Type B pancreatic cell (in vitro differentiated cells): ENCODE results near the gene OR5B17. TPM values are rescaled to one million over a fixed set of nuclear protein-coding genes. Genes with fewer than 3 reads are reported as not detected.

Source experiments
- DNase-seq: peaks from one replicate; pipeline ENCODE4 v3.0.0; 2021; ENCODE audit warnings: mixed read lengths; ENCODE audit not compliant: unreplicated experiment; ENCODE audit errors: extremely low spot score
- H3K27ac Mint-ChIP-seq: 2 replicates; pipeline ENCODE4 v1.8.0; 2021; ENCODE audit warnings: mild to moderate bottlenecking, mixed read lengths
- H3K27me3 Mint-ChIP-seq: 2 replicates; pipeline ENCODE4 v1.8.0; 2021; ENCODE audit warnings: mixed read lengths
- H3K36me3 Mint-ChIP-seq: 2 replicates; pipeline ENCODE4 v1.8.0; 2021; ENCODE audit warnings: mixed read lengths
- H3K4me1 Mint-ChIP-seq: one replicate; pipeline ENCODE4 v1.8.0; 2021; ENCODE audit warnings: mixed read lengths; ENCODE audit not compliant: unreplicated experiment
- H3K4me3 Mint-ChIP-seq: 2 replicates; pipeline ENCODE4 v1.8.0; 2021; ENCODE audit warnings: mild to moderate bottlenecking, mixed read lengths
- H3K9me3 Mint-ChIP-seq: 2 replicates; pipeline ENCODE4 v1.8.0; 2021; ENCODE audit warnings: mixed read lengths
- CTCF ChIP-seq: fragments of 200-600 bp; sonication (generic); conservative IDR thresholded peaks from 2 replicates; pipeline ENCODE4 v1.5.0; 2021; ENCODE audit warnings: antibody characterized with exemption, mild to moderate bottlenecking
- total RNA-seq: library from RNA; stranded (reverse); gene quantifications from 2 replicates; pipeline ENCODE4 v1.2.1, GENCODE V29; 2021; ENCODE audit warnings: low replicate concordance

The OR5B17 gene
- total RNA-seq, 1 donor from 2014 or later, result not detected

- DNase-seq, result no peak
- no peaks in the 10 kb centered on the region for H3K9me3 Mint-ChIP-seq
- no peak for TF ChIP-seq CTCF
- H3K27ac Mint-ChIP-seq, result no peak overlapping the region
- H3K27me3 Mint-ChIP-seq, result no peaks in the 10 kb centered on the region
- no peaks in the 10 kb centered on the region for H3K36me3 Mint-ChIP-seq
- H3K4me1 Mint-ChIP-seq, result no peaks in the 10 kb centered on the region
- no peak overlapping the region for H3K4me3 Mint-ChIP-seq
These were observed 33.0 kb upstream of the OR5B17 start for GRCh38 chr11:58391879-58392278.

DNA sequence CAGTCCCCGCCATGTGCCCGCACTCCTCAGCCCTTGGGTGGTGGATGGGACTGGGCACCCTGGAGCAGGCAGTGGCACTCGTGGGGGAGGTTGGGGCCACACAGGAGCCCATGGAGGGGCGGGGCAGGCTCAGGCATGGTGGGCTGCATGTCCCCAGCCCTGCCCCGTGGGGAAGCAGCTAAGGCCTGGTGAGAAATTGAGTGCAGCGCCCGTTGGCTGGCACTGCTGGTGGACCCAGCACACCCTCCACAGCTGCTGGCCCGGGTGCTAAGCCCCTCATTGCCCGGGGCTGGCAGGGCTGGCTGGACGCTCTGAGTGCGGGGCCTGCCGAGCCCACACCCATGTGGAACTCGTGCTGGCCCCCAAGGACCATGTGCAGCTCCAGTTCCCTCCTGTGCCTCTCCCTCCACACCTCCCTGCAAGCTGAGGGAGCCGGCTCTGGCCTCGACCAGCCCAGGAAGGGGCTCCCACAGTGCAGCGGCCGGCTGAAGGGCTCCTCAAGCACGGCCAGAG, 31.7 kb upstream of the OR5B17 start:
- Mint-ChIP-seq H3K27me3 (no peaks in the 10 kb centered on the region), H3K36me3 (no peaks in the 10 kb centered on the region), H3K27ac (no peak overlapping the region), H3K4me3 (no peak overlapping the region), H3K9me3 (no peaks in the 10 kb centered on the region), H3K4me1 (no peaks in the 10 kb centered on the region)
- DNase-seq, result no peak
- no peak for TF ChIP-seq CTCF

DNA sequence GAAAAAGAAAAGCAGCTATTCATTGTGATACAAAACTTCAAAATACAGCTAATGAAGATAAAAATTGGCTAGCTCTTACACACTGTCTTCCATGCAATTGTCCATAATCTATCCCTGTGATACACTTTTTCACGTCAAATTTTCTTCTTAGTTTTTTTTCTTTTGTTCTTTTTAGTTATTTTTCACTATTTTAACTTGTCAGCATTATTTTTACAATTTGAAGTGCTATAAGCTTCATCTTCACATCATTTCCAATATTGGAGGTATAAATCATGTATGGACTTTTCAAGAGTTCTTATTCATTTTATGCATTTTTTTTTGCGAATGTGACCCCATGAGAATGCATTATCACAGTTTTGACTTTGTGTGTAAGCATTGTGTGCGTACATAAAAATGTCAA, 4.1 kb downstream of the OR5B17 start:
- Mint-ChIP-seq H3K36me3 (no peaks in the 10 kb centered on the region), H3K9me3 (no peaks in the 10 kb centered on the region), H3K27ac (no peak overlapping the region), H3K4me1 (no peaks in the 10 kb centered on the region), H3K27me3 (no peaks in the 10 kb centered on the region), H3K4me3 (no peak overlapping the region)
- no peak for TF ChIP-seq CTCF
- DNase-seq, result no peak

- Mint-ChIP-seq H3K27ac (no peak overlapping the region), H3K4me1 (no peaks in the 10 kb centered on the region), H3K27me3 (no peaks in the 10 kb centered on the region), H3K9me3 (no peaks in the 10 kb centered on the region), H3K4me3 (no peak overlapping the region), H3K36me3 (no peaks in the 10 kb centered on the region)
- DNase-seq, result no peak
- TF ChIP-seq CTCF, result no peak
These were observed 13.7 kb downstream of the OR5B17 start for GRCh38 chr11:58345204-58345603.

DNA sequence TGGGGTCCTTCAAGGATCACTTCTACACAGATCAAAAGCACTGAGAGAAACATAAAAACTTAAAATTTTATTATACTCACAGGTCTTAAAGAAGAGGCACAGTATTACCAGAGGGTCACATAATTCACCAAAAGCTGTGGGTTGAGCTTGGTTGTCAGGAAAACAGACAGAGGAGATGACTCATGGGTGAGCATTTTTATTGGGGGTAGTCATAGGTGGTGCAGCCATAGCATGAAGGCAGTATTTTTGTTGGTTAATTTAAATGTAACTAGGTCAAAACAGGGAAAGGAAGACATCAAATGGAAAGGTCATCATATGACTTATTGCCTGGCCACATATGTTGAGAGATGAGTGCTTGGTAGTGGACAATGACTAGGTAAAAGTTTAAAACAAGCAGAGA, 24.2 kb downstream of the OR5B17 start:
- Mint-ChIP-seq H3K4me1 (no peaks in the 10 kb centered on the region), H3K27me3 (no peaks in the 10 kb centered on the region), H3K4me3 (no peak overlapping the region), H3K9me3 (peaks cover 5% of the 10 kb centered on the region), H3K27ac (no peak overlapping the region), H3K36me3 (no peaks in the 10 kb centered on the region)
- TF ChIP-seq CTCF, result no peak
- DNase-seq, result no peak

DNA sequence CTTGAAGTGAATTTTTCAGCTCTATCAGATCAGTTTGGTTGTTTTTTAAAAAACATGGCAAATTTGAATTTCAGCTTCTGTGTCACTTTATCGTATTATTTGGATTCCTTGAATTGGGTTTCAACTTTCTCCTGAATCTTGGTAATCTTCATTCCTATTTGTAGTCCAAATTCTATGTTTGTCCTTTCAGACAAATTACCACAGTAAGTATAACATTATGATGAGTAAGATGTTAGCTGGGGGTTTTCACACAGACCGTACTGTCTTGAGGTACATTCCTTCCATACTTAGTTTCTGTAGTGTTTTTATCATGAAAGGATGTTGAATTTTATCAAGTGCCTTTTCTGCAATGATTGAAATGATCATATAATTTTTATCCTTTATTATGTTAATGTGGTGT, 28.0 kb downstream of the OR5B17 start:
- H3K4me1 Mint-ChIP-seq, result no peaks in the 10 kb centered on the region
- no peak for DNase-seq
- H3K27me3 Mint-ChIP-seq, result no peaks in the 10 kb centered on the region
- H3K36me3 Mint-ChIP-seq, result no peaks in the 10 kb centered on the region
- H3K9me3 Mint-ChIP-seq, result peaks cover 16% of the 10 kb centered on the region
- no peak for TF ChIP-seq CTCF
- no peak overlapping the region for H3K4me3 Mint-ChIP-seq
- H3K27ac Mint-ChIP-seq, result no peak overlapping the region
